ENCODE data around the gene UST. TPM values are rescaled to one million over a fixed set of nuclear protein-coding genes. Genes with fewer than 3 reads are reported as not detected.

The UST gene
- total and polyA plus RNA-seq, 2 donors (not counting 1 experiment from before 2014, with no cell fraction given) = 7.3 to 16.9 TPM

GRCh38 chr6:149013586-149014344, 266.9 kb downstream of the UST start:
- Mint-ChIP-seq H3K9me3 (ENCODE audit: insufficient read depth) (no peaks in the 10 kb centered on the region), H3K4me3 (no peak overlapping the region), H3K27ac (no peak overlapping the region), H3K4me1 (no peaks in the 10 kb centered on the region), H3K27me3 (no peaks in the 10 kb centered on the region)
- Histone ChIP-seq H3K4me2 (replicated peaks; ENCODE audit: low read depth, low read length, poor library complexity, severe bottlenecking) (no peak overlapping the region), H3K4me3 (ENCODE audit: control extremely low read depth in 1 of 5, extremely low read depth in 1 of 5, insufficient read depth in 1 of 5, low read depth in 2 of 5, low read length in 4 of 5) (no peak overlapping the region), H3K9me3 (ENCODE audit: control extremely low read depth in 1 of 3, control insufficient read depth in 2 of 3, insufficient read depth in 1 of 3, low read length in 2 of 3) (no peaks in the 10 kb centered on the region), H2AFZ (ENCODE audit: insufficient read depth, low read depth, low read length, poor library complexity, severe bottlenecking) (no peak overlapping the region), H3K27me3 (replicated peaks in 1 of 4; ENCODE audit: control extremely low read depth in 1 of 4, control insufficient read depth in 3 of 4, insufficient read depth in 4 of 4, low read length in 3 of 4) (no peaks in the 10 kb centered on the region), H4K20me1 (ENCODE audit: control insufficient read depth, insufficient read depth, low read length, poor library complexity, severe bottlenecking) (no peaks in the 10 kb centered on the region), H3K27ac (ENCODE audit: low read length in 2 of 2) (no peak overlapping the region), H3K4me1 (ENCODE audit: control insufficient read depth in 2 of 2, insufficient read depth in 2 of 2, low read length in 2 of 2) (no peaks in the 10 kb centered on the region), H3K9ac (ENCODE audit: low read length) (no peak overlapping the region), H3K36me3 (replicated peaks in 1 of 2; ENCODE audit: control extremely low read depth in 1 of 2, control insufficient read depth in 1 of 2, extremely low read depth in 1 of 2, insufficient read depth in 2 of 2, low read length in 1 of 2) (peaks cover 0 to 7% of the 10 kb centered on the region in 2 experiments), H3K79me2 (ENCODE audit: control insufficient read depth, insufficient read depth, low read length) (no peaks in the 10 kb centered on the region)
- intact Hi-C loops (cut with micrococcal nuclease) = no loop called here
- POLR2A ChIA-PET = no interaction called here
- ATAC-seq (ENCODE audit: low read depth) (no peak), DNase-seq (no peak)
- CTCF ChIA-PET = interaction anchor here (0.6 to 0.9 kb wide), 2 partner anchors 9 to 269 kb away, joined by 3 read pairs; no protein-coding TSS in a partner anchor
- 95% methylated on average over 5 of the region's 6 CpGs for WGBS (ENCODE audit: insufficient coverage)
- TF ChIP-seq EZH2 (IDR thresholded peaks at IDR 0.05; ENCODE audit: borderline replicate concordance, insufficient read depth, low read depth, low read length, poor library complexity, severe bottlenecking) = no peak
- no peak for TF ChIP-seq CTCF (IDR thresholded peaks at IDR 0.05)
